ENCODE results near the gene IGFBP6.

The IGFBP6 gene

DNA sequence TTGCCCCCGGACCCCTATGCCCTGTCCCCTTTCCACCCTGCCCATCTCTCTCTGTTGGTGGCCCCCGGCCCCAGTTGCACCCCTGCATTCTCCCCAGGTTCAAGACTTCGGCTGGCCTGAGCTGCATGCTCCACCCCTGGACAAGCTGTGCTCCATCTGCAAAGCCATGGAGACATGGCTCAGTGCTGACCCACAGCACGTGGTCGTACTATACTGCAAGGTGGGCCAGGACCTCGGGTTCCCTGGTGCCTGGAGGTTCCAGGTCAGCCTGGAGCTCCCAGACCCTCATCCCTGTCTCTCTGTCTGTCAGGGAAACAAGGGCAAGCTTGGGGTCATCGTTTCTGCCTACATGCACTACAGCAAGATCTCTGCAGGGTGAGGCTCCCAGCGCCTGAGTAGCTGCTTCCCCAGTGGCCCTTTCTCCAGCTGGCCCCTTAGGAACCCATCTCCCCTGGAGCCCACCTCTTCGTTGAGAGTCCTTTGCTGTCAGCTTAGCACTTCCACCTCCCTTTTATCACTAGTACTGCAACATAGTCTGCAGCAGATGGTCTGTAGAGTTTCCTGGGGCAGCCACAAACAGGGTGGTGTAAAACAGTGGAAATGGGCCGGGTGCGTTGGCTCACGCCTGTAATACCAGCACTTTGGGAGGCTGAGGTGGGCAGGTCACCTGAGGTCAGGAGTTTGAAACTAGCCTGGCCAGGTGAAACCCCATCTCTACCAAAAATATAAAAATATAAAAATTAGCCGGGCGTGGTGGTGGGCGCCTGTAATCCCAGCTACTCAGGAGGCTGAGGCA lies 41.8 kb upstream of the IGFBP6 start:
- no peak for DNase-seq (ENCODE audit: low spot score in 2 of 2)
- peaks cover 6% of the 10 kb centered on the region for H3K36me3 Mint-ChIP-seq
- peak overlapping the region; percentile 89 for H3K4me3 Mint-ChIP-seq
- no peak overlapping the region for H3K27ac Mint-ChIP-seq
- no peak for ATAC-seq
- H3K4me1 Mint-ChIP-seq = peaks cover 29% of the 10 kb centered on the region
- H3K9me3 Mint-ChIP-seq = no peaks in the 10 kb centered on the region

DNA sequence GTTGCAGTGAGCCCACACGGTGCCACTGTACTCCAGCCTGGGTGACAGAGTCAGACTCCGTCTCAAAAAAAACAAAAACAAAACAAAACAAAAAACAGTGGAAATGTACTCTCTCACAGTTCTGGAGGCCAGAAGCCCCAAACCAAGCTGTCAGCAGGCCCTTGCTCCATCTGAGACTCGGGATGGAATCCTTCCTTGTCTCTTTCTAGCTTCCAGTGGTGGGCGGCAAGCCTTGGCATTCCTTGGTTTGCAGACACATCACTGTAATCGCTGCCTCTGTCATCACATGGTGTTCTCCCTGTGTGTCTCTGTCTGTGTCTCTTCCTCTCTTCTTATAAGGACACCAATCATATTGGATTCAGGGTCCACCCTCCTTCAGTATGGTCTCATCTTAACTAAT lies 41.2 kb upstream of the IGFBP6 start:
- ATAC-seq (no peak), DNase-seq (ENCODE audit: low spot score in 2 of 2) (no peak)
- H3K27ac Mint-ChIP-seq = no peak overlapping the region
- peaks cover 6% of the 10 kb centered on the region for H3K36me3 Mint-ChIP-seq
- H3K4me3 Mint-ChIP-seq = no peak overlapping the region
- peaks cover 23% of the 10 kb centered on the region for H3K4me1 Mint-ChIP-seq
- no peaks in the 10 kb centered on the region for H3K9me3 Mint-ChIP-seq

- Mint-ChIP-seq H3K4me3 (no peak overlapping the region), H3K9me3 (no peaks in the 10 kb centered on the region), H3K27ac (no peak overlapping the region), H3K36me3 (peaks cover 7% of the 10 kb centered on the region), H3K4me1 (peaks cover 22% of the 10 kb centered on the region)
- DNase-seq (ENCODE audit: low spot score in 2 of 2) = no peak
- no peak for ATAC-seq
Measured at GRCh38 chr12:53056901-53057300, 40.6 kb upstream of the IGFBP6 start.

DNA sequence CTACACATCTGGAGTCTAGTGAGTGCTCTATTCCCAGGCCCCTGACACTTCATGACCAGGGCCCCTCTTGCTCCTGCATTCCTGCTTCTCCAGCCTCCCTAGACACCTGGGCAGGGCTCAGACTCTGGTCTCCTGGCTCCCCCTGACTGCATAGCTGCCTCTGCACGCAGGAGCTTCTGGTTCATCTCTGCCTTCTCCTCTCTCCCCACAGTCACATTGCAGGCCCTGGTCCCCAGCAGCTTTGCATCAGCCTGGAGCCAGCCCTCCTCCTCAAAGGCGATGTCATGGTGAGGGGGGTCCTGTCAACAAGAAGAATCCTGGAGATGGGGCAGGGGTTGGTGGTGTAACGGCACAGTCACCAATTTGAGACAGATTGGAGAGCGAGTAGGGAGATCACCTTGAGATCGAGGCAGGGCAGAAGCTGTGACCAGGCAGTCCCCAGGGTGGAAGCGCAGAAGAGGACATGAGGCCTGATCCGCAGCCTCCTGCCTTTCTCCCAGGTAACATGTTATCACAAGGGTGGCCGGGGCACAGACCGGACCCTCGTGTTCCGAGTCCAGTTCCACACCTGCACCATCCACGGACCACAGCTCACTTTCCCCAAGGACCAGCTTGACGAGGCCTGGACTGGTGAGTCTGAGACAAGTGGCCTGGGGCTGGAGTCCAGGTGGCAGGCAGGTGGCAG lies 39.5 kb upstream of the IGFBP6 start:
- no peak for DNase-seq (ENCODE audit: low spot score in 2 of 2)
- H3K4me1 Mint-ChIP-seq = peaks cover 17% of the 10 kb centered on the region
- H3K9me3 Mint-ChIP-seq = no peaks in the 10 kb centered on the region
- H3K27ac Mint-ChIP-seq = peak overlapping the region; percentile 3
- ATAC-seq = no peak
- H3K4me3 Mint-ChIP-seq = no peak overlapping the region
- H3K36me3 Mint-ChIP-seq = peaks cover 14% of the 10 kb centered on the region

GRCh38 chr12:53058674-53059433 lies 38.6 kb upstream of the IGFBP6 start:
- no peak for ATAC-seq
- no peak for DNase-seq (ENCODE audit: low spot score in 2 of 2)
- Mint-ChIP-seq H3K4me3 (no peak overlapping the region), H3K9me3 (no peaks in the 10 kb centered on the region), H3K36me3 (peaks cover 18% of the 10 kb centered on the region), H3K4me1 (peaks cover 13% of the 10 kb centered on the region), H3K27ac (no peak overlapping the region)

DNA sequence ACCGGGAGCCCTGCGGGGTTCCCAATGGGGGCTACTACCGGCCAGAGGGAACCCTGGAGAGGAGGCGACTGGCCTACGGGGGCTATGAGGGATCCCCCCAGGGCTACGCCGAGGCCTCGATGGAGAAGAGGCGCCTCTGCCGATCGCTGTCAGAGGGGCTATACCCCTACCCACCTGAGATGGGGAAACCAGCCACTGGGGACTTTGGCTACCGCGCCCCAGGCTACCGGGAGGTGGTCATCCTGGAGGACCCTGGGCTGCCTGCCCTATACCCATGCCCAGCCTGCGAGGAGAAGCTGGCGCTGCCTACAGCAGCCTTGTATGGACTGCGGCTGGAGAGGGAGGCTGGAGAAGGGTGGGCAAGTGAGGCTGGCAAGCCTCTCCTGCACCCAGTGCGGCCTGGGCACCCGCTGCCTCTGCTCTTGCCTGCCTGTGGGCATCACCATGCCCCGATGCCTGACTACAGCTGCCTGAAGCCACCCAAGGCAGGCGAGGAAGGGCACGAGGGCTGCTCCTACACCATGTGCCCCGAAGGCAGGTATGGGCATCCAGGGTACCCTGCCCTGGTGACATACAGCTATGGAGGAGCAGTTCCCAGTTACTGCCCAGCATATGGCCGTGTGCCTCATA lies 37.9 kb upstream of the IGFBP6 start:
- Mint-ChIP-seq H3K36me3 (peaks cover 17% of the 10 kb centered on the region), H3K4me1 (peaks cover 7% of the 10 kb centered on the region), H3K4me3 (no peak overlapping the region), H3K27ac (no peak overlapping the region), H3K9me3 (no peaks in the 10 kb centered on the region)
- no peak for DNase-seq (ENCODE audit: low spot score in 2 of 2)
- no peak for ATAC-seq

DNA sequence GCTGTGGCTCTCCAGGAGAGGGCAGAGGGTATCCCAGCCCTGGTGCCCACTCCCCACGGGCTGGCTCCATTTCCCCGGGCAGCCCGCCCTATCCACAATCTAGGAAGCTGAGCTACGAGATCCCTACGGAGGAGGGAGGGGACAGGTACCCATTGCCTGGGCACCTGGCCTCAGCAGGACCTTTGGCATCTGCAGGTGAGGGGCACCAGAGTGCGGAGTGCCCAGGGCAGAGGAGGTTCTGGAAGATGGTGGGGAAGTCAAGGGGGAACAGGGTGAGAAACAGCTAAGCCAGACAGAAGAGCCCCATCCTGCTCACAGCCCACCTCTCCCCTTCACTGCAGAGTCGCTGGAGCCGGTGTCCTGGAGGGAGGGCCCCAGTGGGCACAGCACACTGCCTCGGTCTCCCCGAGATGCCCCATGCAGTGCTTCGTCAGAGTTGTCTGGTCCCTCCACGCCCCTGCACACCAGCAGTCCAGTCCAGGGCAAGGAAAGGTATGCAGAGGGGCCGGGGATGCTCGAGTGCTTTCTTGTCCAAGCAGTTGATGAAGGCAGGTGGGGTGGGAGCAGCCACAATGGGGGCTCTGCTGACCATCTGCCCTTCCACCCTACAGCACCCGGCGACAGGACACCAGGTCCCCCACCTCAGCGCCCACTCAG lies 37.3 kb upstream of the IGFBP6 start:
- ATAC-seq (no peak), DNase-seq (ENCODE audit: low spot score in 2 of 2) (no peak)
- H3K4me3 Mint-ChIP-seq = no peak overlapping the region
- H3K4me1 Mint-ChIP-seq = peaks cover 12% of the 10 kb centered on the region
- H3K9me3 Mint-ChIP-seq = no peaks in the 10 kb centered on the region
- H3K27ac Mint-ChIP-seq = peak overlapping the region; percentile 67
- H3K36me3 Mint-ChIP-seq = peaks cover 23% of the 10 kb centered on the region

GRCh38 chr12:53060721-53061276 lies 36.7 kb upstream of the IGFBP6 start:
- DNase-seq (ENCODE audit: low spot score in 2 of 2) = no peak
- Mint-ChIP-seq H3K9me3 (no peaks in the 10 kb centered on the region), H3K27ac (peak overlapping the region; percentile 67), H3K36me3 (peaks cover 29% of the 10 kb centered on the region), H3K4me3 (no peak overlapping the region), H3K4me1 (peaks cover 13% of the 10 kb centered on the region)
- no peak for ATAC-seq

GRCh38 chr12:53061404-53062010 lies 36.0 kb upstream of the IGFBP6 start:
- Mint-ChIP-seq H3K36me3 (peaks cover 36% of the 10 kb centered on the region), H3K4me1 (peaks cover 20% of the 10 kb centered on the region), H3K4me3 (no peak overlapping the region), H3K9me3 (no peaks in the 10 kb centered on the region), H3K27ac (peak overlapping the region; percentile 67)
- DNase-seq (ENCODE audit: low spot score in 2 of 2) (no peak), ATAC-seq (peak; percentile 26)

GRCh38 chr12:53062011-53062961 lies 35.2 kb upstream of the IGFBP6 start:
- H3K4me1 Mint-ChIP-seq = peaks cover 21% of the 10 kb centered on the region
- peaks cover 44% of the 10 kb centered on the region for H3K36me3 Mint-ChIP-seq
- ATAC-seq (no peak), DNase-seq (ENCODE audit: low spot score in 2 of 2) (no peak)
- H3K4me3 Mint-ChIP-seq = no peak overlapping the region
- no peaks in the 10 kb centered on the region for H3K9me3 Mint-ChIP-seq
- H3K27ac Mint-ChIP-seq = no peak overlapping the region

DNA sequence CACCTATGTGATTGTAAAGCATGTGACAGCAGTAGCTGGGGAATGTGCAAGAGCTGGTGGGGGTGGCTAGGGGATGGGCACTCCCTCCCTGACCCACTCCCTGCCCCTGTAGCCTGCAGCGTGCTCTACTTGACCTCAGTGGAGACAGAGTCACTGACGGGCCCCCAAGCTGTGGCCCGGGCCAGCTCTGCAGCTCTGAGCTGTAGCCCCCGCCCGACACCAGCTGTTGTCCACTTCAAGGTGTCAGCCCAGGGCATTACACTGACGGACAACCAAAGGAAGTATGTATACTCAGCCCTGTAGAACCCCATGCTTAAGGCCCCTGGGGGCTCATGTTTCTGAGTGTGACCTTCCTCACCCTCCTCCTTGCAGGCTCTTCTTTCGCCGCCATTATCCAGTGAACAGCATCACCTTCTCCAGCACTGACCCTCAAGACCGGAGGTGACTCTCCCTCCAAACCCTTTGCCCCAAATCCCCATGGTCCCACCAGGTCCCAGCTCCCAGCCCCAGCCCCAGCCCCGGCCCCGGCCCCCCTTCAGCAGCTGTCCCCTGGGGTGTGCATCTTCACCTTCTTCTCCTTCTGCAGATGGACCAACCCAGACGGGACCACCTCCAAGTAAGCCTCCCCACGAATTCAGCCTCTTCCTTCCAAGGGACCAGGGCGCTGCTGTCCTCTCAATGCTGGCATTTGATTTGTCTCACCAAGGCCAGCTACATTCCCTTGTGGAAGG lies 34.3 kb upstream of the IGFBP6 start:
- H3K9me3 Mint-ChIP-seq = no peaks in the 10 kb centered on the region
- peaks cover 48% of the 10 kb centered on the region for H3K36me3 Mint-ChIP-seq
- ATAC-seq (no peak), DNase-seq (ENCODE audit: low spot score in 2 of 2) (no peak)
- H3K4me3 Mint-ChIP-seq = no peak overlapping the region
- peaks cover 23% of the 10 kb centered on the region for H3K4me1 Mint-ChIP-seq
- no peak overlapping the region for H3K27ac Mint-ChIP-seq

DNA sequence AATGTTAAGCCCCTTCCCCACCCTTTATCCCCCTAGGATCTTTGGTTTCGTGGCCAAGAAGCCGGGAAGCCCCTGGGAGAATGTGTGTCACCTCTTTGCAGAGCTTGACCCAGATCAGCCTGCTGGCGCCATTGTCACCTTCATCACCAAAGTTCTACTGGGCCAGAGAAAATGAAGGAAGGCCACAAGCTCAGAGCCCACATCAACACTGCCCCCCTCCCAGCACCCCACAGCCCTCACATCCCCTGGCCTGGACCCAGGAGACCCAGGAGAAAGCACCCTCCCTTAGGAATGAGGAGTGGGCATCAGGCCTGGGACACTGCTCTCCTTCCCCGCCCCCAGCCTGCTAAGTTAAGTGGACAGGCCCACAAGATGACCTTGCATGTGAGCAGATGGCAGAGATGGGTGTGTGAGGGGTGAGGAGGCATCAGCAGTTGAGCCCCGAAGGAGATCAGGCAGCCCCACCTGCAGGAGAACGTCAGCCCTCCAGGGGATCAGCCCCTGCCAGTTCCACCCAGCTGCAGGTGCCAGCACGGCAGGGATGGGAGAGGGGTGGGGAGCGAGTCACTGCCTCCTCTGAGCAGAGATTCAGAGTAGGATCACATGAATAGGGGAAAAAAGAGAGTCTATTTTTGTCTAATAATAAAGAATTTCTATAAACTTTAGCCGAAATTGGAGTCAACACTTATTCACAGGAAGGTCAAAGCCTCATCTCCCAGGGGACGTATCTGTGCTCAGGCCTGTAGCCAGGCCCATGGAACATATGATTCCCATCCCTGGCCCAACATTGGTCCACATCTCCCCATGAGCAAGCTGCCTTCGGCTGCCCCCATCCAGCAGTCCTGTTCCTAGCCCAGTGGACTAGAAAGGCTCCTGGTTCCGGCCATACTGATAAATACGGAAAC lies 33.5 kb upstream of the IGFBP6 start:
- peaks cover 32% of the 10 kb centered on the region for H3K4me1 Mint-ChIP-seq
- H3K4me3 Mint-ChIP-seq = no peak overlapping the region
- H3K9me3 Mint-ChIP-seq = no peaks in the 10 kb centered on the region
- DNase-seq (ENCODE audit: low spot score in 2 of 2) (no peak), ATAC-seq (no peak)
- no peak overlapping the region for H3K27ac Mint-ChIP-seq
- peaks cover 56% of the 10 kb centered on the region for H3K36me3 Mint-ChIP-seq
